Activated naive CD4-positive, alpha-beta T cell treated with anti-CD3 and anti-CD28 coated beads, Interleukin-2, amount 50 U/mL, for 72 hours (primary cell): ENCODE results near the gene ADGRD1. TPM values are rescaled to one million over a fixed set of nuclear protein-coding genes. Genes with fewer than 3 reads are reported as not detected.

ENCODE experiments used
- ATAC-seq, 2 donors: fragments of 150-1000 bp; cut with Tn5 transposase; 2 replicates each; pipeline ENCODE4 v1.10.0; 2021; ENCODE audit warnings: mild to moderate bottlenecking in 2 of 2, moderate library complexity in 2 of 2
- DNase-seq, 2 donors: peaks; one replicate each; pipeline ENCODE4 v3.0.0; 2021 to 2022; ENCODE audit warnings: low spot score in 2 of 2
- H3K27ac Mint-ChIP-seq, 2 donors: one replicate each; pipeline ENCODE4 v1.8.0; 2022; ENCODE audit warnings: mild to moderate bottlenecking in 2 of 2, mixed read lengths in 2 of 2
- H3K36me3 Mint-ChIP-seq, 2 donors: one replicate each; pipeline ENCODE4 v1.8.0; 2022; ENCODE audit warnings: mixed read lengths in 2 of 2
- H3K9me3 Mint-ChIP-seq, 2 donors: one replicate each; pipeline ENCODE4 v1.8.0; 2022; ENCODE audit warnings: mixed read lengths in 2 of 2
- total RNA-seq, 2 donors: library from RNA; stranded (reverse); gene quantifications; one replicate each; pipeline ENCODE4 v1.2.3, GENCODE V29; 2022

ADGRD1 gene
- total RNA-seq, 2 donors from 2014 or later: 0.70 TPM; not detected in 1

DNA sequence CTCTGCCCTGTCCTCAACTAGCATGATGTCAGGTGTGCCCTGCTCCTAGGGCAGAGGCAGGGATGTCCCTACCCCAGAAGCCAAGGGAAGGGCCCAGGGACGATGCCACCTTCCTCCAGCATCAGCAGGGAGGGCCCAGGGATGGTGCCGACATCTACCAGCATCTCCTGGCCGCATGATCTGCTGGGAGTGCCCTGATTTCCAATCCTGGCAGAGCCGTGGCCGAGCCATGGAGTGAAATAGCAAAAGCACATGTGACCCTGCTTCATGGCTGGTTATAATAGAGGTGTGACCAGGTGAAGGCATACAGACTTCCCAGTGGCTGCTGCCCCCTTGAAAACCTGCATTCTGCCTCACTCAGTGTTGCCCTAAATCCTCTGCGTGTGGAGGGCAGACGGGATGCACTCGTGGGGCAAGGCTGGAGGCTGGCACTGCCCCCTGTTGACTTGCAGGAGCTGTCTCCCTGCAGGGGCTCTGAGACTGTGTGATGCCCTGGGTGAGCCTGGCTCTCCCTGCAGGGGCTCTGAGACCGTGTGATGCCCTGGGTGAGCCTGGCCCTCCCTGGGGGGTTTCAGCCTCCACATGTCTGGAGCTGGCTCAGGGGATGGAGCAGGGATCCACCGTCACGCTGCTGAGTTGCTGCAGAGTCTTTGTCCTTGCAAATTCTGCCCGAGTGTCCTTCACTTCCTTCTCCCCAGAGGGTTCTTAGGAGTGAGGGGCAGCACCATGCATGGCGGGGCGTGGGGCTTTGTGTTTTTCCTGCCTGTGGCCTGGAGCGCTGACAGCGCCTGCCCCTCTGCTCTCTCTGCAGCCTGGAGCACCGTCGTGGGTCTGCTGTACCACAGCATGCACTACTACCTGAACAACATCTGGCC, 51.7 kb downstream of the ADGRD1 start:
- no peaks in the 10 kb centered on the region for H3K9me3 Mint-ChIP-seq
- H3K36me3 Mint-ChIP-seq: no peaks in the 10 kb centered on the region
- no peak overlapping the region for H3K27ac Mint-ChIP-seq
- no peak for DNase-seq
- ATAC-seq: no peak

- H3K27ac Mint-ChIP-seq: no peak overlapping the region
- DNase-seq (no peak), ATAC-seq (no peak)
- no peaks in the 10 kb centered on the region for H3K9me3 Mint-ChIP-seq
- H3K36me3 Mint-ChIP-seq: no peaks in the 10 kb centered on the region
These were observed 52.5 kb downstream of the ADGRD1 start for GRCh38 chr12:131006036-131006735.

GRCh38 chr12:131007031-131007739, 53.5 kb downstream of the ADGRD1 start:
- ATAC-seq (no peak), DNase-seq (no peak)
- no peak overlapping the region for H3K27ac Mint-ChIP-seq
- no peaks in the 10 kb centered on the region for H3K9me3 Mint-ChIP-seq
- H3K36me3 Mint-ChIP-seq: no peaks in the 10 kb centered on the region

GRCh38 chr12:131007740-131008117, 54.0 kb downstream of the ADGRD1 start:
- ATAC-seq (no peak), DNase-seq (no peak)
- H3K9me3 Mint-ChIP-seq: no peaks in the 10 kb centered on the region
- H3K36me3 Mint-ChIP-seq: no peaks in the 10 kb centered on the region
- no peak overlapping the region for H3K27ac Mint-ChIP-seq

DNA sequence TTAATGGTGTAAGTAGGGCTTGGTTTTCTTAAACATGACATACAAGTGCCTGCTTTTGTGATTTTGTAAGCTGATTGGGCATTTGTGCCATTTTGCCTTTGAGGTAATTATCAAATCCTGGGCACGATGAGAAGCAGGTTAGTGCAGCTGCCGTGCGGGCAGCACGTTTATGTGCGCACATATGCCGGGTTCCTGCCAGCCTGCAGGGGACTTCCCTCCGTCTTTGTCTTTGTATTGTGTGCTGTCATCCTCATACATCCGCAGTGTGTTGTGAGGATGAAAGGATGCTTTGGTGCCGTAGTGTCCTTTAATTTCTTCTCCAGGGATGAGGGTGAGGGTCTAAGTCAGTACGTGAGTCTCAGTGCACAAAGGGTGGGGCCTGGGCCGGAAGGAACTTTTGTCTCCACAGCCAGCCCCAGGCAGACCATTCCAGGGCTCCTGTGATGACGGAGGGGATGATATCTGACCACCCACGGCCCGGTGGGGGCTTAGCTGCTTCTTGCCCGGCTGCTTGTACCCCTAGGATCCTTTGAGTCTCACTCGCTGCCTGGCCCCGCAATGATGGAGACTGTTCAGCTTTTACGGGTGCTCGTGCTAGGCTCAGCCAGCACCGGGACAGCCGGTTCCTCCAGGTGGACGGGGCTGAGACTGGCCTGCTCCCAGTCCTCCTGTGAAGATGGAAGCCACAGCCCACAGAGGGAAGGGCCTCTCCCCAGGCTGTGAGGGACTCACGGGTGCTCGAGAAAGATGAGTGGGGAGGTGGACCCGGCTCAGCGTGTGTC, 54.6 kb downstream of the ADGRD1 start:
- no peak for ATAC-seq
- no peak for DNase-seq
- Mint-ChIP-seq H3K9me3 (no peaks in the 10 kb centered on the region), H3K36me3 (no peaks in the 10 kb centered on the region), H3K27ac (no peak overlapping the region)

DNA sequence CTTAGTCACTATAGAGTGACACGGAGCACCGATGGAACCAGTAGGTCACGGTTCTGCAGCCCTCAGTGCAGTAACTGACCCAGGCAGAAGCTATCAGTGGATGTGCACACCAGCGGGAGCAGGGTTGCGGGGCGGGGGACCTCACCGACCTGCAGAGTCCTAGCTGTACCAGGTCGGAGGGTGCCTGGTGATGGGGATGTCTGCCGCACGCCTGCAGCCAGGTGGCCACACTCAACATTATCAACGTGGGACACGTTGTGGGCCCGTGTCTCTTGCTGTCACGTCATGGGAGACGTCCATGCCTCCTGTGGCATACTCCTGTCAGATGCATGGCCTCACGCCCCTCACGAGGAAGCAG, 55.2 kb downstream of the ADGRD1 start:
- no peak for ATAC-seq
- H3K36me3 Mint-ChIP-seq: no peaks in the 10 kb centered on the region
- no peaks in the 10 kb centered on the region for H3K9me3 Mint-ChIP-seq
- no peak overlapping the region for H3K27ac Mint-ChIP-seq
- DNase-seq: no peak

GRCh38 chr12:131009595-131010395, 56.1 kb downstream of the ADGRD1 start:
- H3K27ac Mint-ChIP-seq: no peak overlapping the region
- no peak for ATAC-seq
- no peak for DNase-seq
- H3K9me3 Mint-ChIP-seq: no peaks in the 10 kb centered on the region
- no peaks in the 10 kb centered on the region for H3K36me3 Mint-ChIP-seq

- H3K9me3 Mint-ChIP-seq: no peaks in the 10 kb centered on the region
- DNase-seq: no peak
- ATAC-seq: no peak
- no peaks in the 10 kb centered on the region for H3K36me3 Mint-ChIP-seq
- no peak overlapping the region for H3K27ac Mint-ChIP-seq
These were observed 56.9 kb downstream of the ADGRD1 start for GRCh38 chr12:131010396-131011131.

GRCh38 chr12:131011165-131012079, 57.7 kb downstream of the ADGRD1 start:
- ATAC-seq (no peak), DNase-seq (no peak)
- H3K36me3 Mint-ChIP-seq: no peaks in the 10 kb centered on the region

DNA sequence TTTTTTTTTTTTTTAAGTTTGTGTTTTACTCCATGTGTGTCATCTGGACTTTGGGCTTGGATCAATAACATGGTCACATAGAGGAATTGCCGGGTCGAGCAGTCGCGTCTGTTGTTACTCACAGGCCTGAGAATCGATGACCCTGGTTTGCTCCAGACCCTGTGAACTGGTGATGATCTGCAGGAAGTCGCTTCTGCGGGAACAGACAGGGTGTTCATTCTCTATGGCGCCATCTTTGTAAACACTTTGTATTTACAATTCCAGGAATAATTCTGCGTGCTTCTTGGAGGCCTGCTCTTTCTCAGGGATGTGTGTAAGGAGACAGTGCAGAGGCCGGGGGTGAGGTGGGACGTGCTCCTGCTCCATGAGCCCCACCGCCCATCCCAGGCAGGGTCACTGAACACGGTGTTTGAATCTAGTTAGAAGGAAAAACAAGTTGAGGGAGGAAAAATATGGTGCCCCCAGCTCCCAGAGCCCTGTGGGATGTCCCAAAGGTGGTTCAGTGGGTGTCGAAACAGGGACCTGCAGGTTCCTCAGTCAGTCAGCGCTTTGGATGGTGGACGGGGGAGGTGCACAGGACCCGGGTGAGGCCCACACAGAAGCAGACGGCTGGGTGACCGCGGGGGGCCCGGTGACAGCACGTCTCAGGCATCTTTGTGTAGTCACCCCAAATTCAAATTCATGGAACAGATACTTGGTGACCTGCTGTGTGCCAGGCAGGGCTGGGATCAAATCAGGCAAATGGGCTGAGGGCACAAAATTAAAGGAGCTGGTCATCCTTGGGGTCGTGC, 58.8 kb downstream of the ADGRD1 start:
- no peaks in the 10 kb centered on the region for H3K36me3 Mint-ChIP-seq

More at GRCh38 chr12:131011165-131012079, 57.7 kb downstream of the ADGRD1 start:
- H3K27ac Mint-ChIP-seq: no peak overlapping the region
- no peaks in the 10 kb centered on the region for H3K9me3 Mint-ChIP-seq

GRCh38 chr12:131013118-131013517, 59.4 kb downstream of the ADGRD1 start:
- Mint-ChIP-seq H3K9me3 (no peaks in the 10 kb centered on the region), H3K36me3 (no peaks in the 10 kb centered on the region), H3K27ac (no peak overlapping the region)
- no peak for ATAC-seq
- no peak for DNase-seq

More for the DNA sequence above, 58.8 kb downstream of the ADGRD1 start:
- ATAC-seq (no peak), DNase-seq (no peak)
- H3K27ac Mint-ChIP-seq: no peak overlapping the region
- no peaks in the 10 kb centered on the region for H3K9me3 Mint-ChIP-seq

DNA sequence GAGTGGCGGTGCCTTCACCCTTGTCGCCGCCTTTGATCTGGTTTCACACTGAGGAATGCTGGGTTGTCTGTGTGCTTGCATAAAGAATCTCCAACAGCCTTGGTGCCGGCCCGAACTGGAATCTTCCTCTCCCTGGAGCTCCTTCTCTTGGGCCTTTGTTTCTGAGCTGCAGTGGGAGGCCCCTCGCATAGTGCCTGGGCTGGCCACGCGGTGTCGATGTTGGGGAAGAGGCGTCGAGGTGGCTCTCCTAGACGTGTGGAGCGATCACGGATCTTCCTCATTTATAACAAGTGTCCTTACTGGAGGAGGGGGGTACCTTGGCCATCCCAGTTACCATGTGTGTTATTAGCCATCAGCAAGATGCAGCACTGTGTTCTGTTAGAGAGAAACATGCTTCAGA, 60.6 kb downstream of the ADGRD1 start:
- Mint-ChIP-seq H3K36me3 (no peaks in the 10 kb centered on the region), H3K9me3 (no peaks in the 10 kb centered on the region), H3K27ac (no peak overlapping the region)
- DNase-seq (no peak), ATAC-seq (no peak)

- Mint-ChIP-seq H3K36me3 (no peaks in the 10 kb centered on the region), H3K27ac (no peak overlapping the region), H3K9me3 (no peaks in the 10 kb centered on the region)
- ATAC-seq (no peak), DNase-seq (no peak)
These were observed 62.1 kb downstream of the ADGRD1 start for GRCh38 chr12:131015581-131016337.
